Testis (tissue), 3 donors: ENCODE results near the gene PSAP. TPM values are rescaled to one million over a fixed set of nuclear protein-coding genes. Genes with fewer than 3 reads are reported as not detected.
A peak's percentile ranks its signal among the peaks of the same experiment; 100 is the strongest.
"Not testable (repeated sequence)": the region's sequence is repeated elsewhere in the genome, so short reads cannot be mapped to it uniquely, and the experiment has no call there.

ENCODE experiments used
- DNase-seq: peaks from one replicate; pipeline ENCODE4 v3.0.0-alpha.2; 2019
- H3K27ac ChIP-seq, 2 donors: fragments of 200-600 bp; sonication (generic); one replicate each; pipeline ENCODE4 v1.5.1; 2019
- H3K27me3 ChIP-seq: fragments of 200-600 bp; sonication (generic); one replicate; pipeline ENCODE4 v1.5.1; 2019
- H3K36me3 ChIP-seq: fragments of 200-600 bp; sonication (generic); one replicate; pipeline ENCODE4 v1.5.1; 2017; ENCODE audit warnings: low read depth; ENCODE audit errors: missing control alignments
- H3K4me1 ChIP-seq: fragments of 200-600 bp; sonication (generic); one replicate; pipeline ENCODE4 v1.5.1; 2019
- H3K4me3 ChIP-seq, 2 donors: fragments of 200-600 bp; sonication (generic); one replicate each; pipeline ENCODE4 v1.5.1; 2017 to 2019
- H3K9me3 ChIP-seq: fragments of 200-600 bp; sonication (generic); one replicate; pipeline ENCODE4 v1.5.1; 2017
- POLR2A ChIP-seq: fragments of 450-650 bp; IDR thresholded peaks from one replicate; pipeline ENCODE4 v1.6.1; 2017; ENCODE audit warnings: antibody characterized with exemption, mild to moderate bottlenecking, moderate library complexity
- WGBS, 2 donors: methylation state at CpG; one replicate each; pipeline ENCODE4 v1.1.5; 2018; 5-methylcytosine and 5-hydroxymethylcytosine counted together
- intact Hi-C: fragments of 100-400 bp; cut with DNase I; formaldehyde crosslinking; loops from one replicate; pipeline ENCODE4 v1.15.1; 2023; ENCODE audit warnings: low total_unique reads
- polyA plus RNA-seq: library from polyadenylated mRNA; stranded (reverse); fragments of 350-450 nt; fragmentation: Illumina TruSeq; extraction: RNeasy Lipid Tissue Mini Kit (QIAGEN cat#74804); gene quantifications from one replicate; pipeline ENCODE4 v1.2.3, GENCODE V29; 2014; ENCODE audit warnings: low read depth, low replicate concordance; ENCODE audit not compliant: insufficient read depth
- total RNA-seq, 2 donors: library from RNA; depleted of rRNA; stranded (reverse); fragments of >200 nt; gene quantifications; one replicate each; pipeline ENCODE4 v1.2.3, GENCODE V29; 2016
- TF ChIP-seq, protein P1 (sequence below), 3 experiments: fragments of 450-650 bp in 2 of 3; fragments of 200-600 bp in 1 of 3; sonication (generic) in 1 of 3; IDR thresholded peaks; one replicate each; pipeline ENCODE4 v1.5.1; 2016 to 2019; ENCODE audit warnings: antibody characterized with exemption in 3 of 3, mild to moderate bottlenecking in 2 of 3, moderate library complexity in 1 of 3

The PSAP gene
- total and polyA plus RNA-seq, 3 donors from 2014 or later, result 1,011 to 1,399 (median 1,346) TPM

- TF ChIP-seq, protein P1, sequence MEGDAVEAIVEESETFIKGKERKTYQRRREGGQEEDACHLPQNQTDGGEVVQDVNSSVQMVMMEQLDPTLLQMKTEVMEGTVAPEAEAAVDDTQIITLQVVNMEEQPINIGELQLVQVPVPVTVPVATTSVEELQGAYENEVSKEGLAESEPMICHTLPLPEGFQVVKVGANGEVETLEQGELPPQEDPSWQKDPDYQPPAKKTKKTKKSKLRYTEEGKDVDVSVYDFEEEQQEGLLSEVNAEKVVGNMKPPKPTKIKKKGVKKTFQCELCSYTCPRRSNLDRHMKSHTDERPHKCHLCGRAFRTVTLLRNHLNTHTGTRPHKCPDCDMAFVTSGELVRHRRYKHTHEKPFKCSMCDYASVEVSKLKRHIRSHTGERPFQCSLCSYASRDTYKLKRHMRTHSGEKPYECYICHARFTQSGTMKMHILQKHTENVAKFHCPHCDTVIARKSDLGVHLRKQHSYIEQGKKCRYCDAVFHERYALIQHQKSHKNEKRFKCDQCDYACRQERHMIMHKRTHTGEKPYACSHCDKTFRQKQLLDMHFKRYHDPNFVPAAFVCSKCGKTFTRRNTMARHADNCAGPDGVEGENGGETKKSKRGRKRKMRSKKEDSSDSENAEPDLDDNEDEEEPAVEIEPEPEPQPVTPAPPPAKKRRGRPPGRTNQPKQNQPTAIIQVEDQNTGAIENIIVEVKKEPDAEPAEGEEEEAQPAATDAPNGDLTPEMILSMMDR (IDR thresholded peaks at IDR 0.05), result no peak
- TF ChIP-seq POLR2A, result no peak
- H3K4me1 ChIP-seq, result peaks cover 8% of the 10 kb centered on the region
- no peak overlapping the region for H3K27ac ChIP-seq
- H3K36me3 ChIP-seq, result no peaks in the 10 kb centered on the region
- H3K4me3 ChIP-seq, result no peak overlapping the region
- H3K9me3 ChIP-seq, result no peaks in the 10 kb centered on the region
- DNase-seq, result no peak
- 87 to 88% methylated on average over 9 of the region's 9 CpGs for WGBS, 2 donors
- H3K27me3 ChIP-seq, result no peaks in the 10 kb centered on the region
- intact Hi-C loops, result no loop called here
Observed at GRCh38 chr10:71881647-71882355, 30.8 kb upstream of the PSAP start.

GRCh38 chr10:71881307-71881624, 30.2 kb upstream of the PSAP start:
- H3K36me3 ChIP-seq, H3K27me3 ChIP-seq, H3K4me3 ChIP-seq, H3K27ac ChIP-seq, intact Hi-C loops, H3K9me3 ChIP-seq, DNase-seq, H3K4me1 ChIP-seq: not testable (repeated sequence)
- 74 to 79% methylated on average over 2 of the region's 2 CpGs for WGBS, 2 donors

- H3K27ac ChIP-seq, result no peak overlapping the region
- intact Hi-C loops, result no loop called here
- peak; percentile 52 for DNase-seq
Observed at GRCh38 chr10:71880425-71881306, 29.6 kb upstream of the PSAP start.

DNA sequence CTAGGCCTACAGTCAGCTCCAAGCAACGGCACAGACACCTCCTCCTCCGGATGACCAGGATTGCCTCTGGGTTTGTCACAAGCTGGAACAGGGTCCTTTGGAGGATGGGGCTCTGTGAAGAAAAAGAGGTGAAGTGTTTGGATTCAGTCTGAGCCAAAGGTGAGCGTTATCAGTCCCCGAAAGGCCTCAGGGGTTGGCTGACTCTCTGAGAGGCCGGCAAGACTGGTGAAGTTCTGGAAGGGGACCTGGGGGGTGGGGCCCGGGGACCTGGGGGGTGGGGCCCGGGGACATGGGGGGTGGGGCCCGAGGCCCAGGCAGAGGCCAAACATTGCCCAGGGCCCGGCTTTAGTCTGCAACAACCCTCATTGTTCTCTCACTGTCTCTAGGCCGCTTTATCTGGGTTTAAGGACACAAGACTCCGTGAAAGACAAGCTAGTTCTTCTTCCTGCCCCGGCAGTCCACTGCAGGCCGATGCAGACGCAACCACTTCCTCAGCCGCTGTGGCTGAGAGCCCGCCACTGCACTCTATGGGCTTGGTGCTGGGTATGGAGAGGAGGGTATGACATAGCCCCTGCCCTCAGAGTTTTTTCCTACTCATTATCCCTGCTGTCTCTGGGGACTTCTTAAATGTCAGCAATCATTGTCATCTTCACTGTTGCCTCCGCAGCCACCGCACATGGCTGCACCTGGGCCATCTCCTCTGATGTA, 27.4 kb upstream of the PSAP start:
- TF ChIP-seq, protein P1 (IDR thresholded peaks at IDR 0.05), result no peak
- no peak for TF ChIP-seq POLR2A
- DNase-seq, result no peak
- Histone ChIP-seq H3K27me3 (no peaks in the 10 kb centered on the region), H3K4me3 (no peak overlapping the region), H3K27ac (no peak overlapping the region), H3K9me3 (no peaks in the 10 kb centered on the region), H3K4me1 (peaks cover 8% of the 10 kb centered on the region), H3K36me3 (no peaks in the 10 kb centered on the region)
- intact Hi-C loops, result no loop called here
- 61 to 75% methylated on average over 16 to 17 of the region's 18 CpGs for WGBS, 2 donors

More at GRCh38 chr10:71880425-71881306, 29.6 kb upstream of the PSAP start:
- TF ChIP-seq, protein P1 (IDR thresholded peaks at IDR 0.05), result no peak
- no peak for TF ChIP-seq POLR2A
- no peak overlapping the region for H3K4me3 ChIP-seq
- H3K4me1 ChIP-seq, result peaks cover 8% of the 10 kb centered on the region
- H3K27me3 ChIP-seq, result no peaks in the 10 kb centered on the region
- no peaks in the 10 kb centered on the region for H3K9me3 ChIP-seq
- 70 to 71% methylated on average over 12 to 13 of the region's 13 CpGs for WGBS, 2 donors
- no peaks in the 10 kb centered on the region for H3K36me3 ChIP-seq

DNA sequence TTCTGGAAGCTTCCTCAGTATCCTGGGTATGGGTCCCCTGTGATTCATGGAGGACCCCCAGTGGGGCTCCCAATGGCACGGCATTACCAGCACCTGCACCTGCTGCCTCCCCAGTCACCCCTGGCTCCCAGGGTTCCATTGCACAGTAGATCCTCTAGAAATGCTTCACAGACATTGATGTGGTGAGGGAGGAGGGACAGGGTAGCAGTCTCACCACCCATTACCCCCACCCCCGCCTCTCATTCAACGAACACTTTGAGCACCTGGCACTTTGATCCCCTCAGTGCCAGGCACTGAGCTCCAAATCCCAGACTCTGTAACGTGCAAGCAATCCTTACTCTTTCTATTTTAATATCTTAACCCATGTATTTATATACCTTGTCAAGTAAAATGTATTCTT, 26.8 kb upstream of the PSAP start:
- TF ChIP-seq POLR2A, result no peak
- TF ChIP-seq, protein P1 (IDR thresholded peaks at IDR 0.05), result no peak
- Histone ChIP-seq H3K36me3 (no peaks in the 10 kb centered on the region), H3K9me3 (no peaks in the 10 kb centered on the region), H3K27me3 (no peaks in the 10 kb centered on the region), H3K27ac (no peak overlapping the region), H3K4me1 (peaks cover 8% of the 10 kb centered on the region), H3K4me3 (no peak overlapping the region)
- intact Hi-C loops, result no loop called here
- 76 to 89% methylated on average over 4 of the region's 4 CpGs for WGBS, 2 donors
- DNase-seq, result no peak

- intact Hi-C loops, DNase-seq: not testable (repeated sequence)
- 86% methylated on average over 12 to 13 of the region's 13 CpGs for WGBS, 2 donors
Observed at GRCh38 chr10:71874680-71875354, 23.8 kb upstream of the PSAP start.

More at GRCh38 chr10:71874680-71875354, 23.8 kb upstream of the PSAP start:
- not testable (repeated sequence) for H3K9me3 ChIP-seq, H3K36me3 ChIP-seq, H3K27ac ChIP-seq, H3K4me1 ChIP-seq, H3K27me3 ChIP-seq, H3K4me3 ChIP-seq
